Esophagus muscularis mucosa (tissue), 3 donors: ENCODE data around the gene SDS.

Source experiments
- POLR2A ChIP-seq: fragments of 450-650 bp; IDR thresholded peaks from one replicate; pipeline ENCODE4 v1.6.1; 2017; ENCODE audit warnings: antibody characterized with exemption, moderate library complexity, mild to moderate bottlenecking, low read depth
- TF ChIP-seq, protein P1 (sequence below), 3 experiments: fragments of 200-600 bp in 2 of 3; fragments of 450-650 bp in 1 of 3; sonication (generic) in 2 of 3; IDR thresholded peaks; one replicate each; pipeline ENCODE4 v1.5.1; 2017 to 2019; ENCODE audit warnings: antibody characterized with exemption in 3 of 3, mild to moderate bottlenecking in 2 of 3, moderate library complexity in 1 of 3

DNA sequence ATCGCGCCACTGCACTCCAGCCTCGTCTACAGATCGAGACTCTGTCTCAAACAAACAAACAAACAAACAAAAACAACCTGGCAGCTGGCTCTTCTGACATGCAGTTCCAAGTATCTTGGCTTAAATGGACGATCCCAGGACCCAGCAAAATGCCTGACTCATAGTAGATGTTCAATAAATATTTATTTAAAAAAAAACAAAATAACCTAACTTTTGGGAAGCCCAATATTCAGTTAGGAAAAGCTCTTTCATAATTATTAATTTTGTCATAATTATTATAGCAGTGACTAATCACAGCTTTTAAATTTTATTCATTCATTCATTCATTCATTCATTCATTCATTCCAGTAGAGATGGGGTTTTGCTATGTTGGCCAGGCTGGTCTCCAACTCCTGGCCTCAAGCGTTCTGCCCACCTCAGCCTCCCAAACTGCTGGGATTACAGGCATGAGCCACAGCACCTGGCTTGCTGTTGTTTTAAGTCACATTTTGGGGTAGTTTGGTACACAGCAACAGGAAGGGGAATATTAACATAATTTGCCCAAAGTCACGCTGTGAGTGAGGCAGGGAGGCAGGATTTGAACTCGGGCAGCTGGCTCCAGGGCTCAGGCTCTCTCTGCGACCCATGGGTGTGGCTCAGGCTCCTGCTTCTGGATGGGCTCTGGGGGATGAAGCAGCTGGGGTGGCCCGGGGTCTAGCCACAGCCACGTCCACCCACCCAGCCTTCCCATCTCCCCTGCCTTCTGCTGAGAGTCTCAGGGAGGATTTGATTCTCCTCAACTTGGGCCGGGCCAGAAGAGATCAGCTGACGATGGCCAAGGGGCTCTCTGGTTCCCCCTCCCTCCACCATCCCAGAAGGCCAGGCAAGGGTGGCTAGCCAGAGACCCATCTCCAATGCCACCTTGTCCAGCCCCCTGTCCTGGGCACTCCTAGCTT is 2.4 kb downstream of the SDS start:
- no peak for TF ChIP-seq POLR2A
- TF ChIP-seq, protein P1, sequence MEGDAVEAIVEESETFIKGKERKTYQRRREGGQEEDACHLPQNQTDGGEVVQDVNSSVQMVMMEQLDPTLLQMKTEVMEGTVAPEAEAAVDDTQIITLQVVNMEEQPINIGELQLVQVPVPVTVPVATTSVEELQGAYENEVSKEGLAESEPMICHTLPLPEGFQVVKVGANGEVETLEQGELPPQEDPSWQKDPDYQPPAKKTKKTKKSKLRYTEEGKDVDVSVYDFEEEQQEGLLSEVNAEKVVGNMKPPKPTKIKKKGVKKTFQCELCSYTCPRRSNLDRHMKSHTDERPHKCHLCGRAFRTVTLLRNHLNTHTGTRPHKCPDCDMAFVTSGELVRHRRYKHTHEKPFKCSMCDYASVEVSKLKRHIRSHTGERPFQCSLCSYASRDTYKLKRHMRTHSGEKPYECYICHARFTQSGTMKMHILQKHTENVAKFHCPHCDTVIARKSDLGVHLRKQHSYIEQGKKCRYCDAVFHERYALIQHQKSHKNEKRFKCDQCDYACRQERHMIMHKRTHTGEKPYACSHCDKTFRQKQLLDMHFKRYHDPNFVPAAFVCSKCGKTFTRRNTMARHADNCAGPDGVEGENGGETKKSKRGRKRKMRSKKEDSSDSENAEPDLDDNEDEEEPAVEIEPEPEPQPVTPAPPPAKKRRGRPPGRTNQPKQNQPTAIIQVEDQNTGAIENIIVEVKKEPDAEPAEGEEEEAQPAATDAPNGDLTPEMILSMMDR (IDR thresholded peaks at IDR 0.05), result no peak
